ENCODE data around the gene DNER.

DNA sequence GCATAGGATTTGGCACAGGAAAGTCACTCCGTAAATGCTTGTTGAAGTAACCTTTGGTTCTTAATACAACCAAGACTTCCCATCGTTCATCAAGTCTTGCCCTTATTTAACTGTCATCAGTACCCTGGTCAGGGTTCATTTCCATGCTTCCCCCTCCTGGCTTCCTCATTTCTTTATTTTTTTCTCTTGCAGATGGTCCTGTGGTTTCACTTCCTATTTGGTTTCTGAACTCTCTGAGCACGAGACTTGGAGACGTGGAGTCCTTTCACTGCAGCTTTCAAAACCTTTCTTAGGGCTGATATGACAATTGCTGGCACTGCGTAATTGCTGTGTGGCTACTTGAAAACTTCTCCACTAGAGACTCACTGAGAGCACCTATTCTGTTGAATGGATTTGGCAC is 383.4 kb downstream of the DNER start:
- TF ChIP-seq, protein P1, sequence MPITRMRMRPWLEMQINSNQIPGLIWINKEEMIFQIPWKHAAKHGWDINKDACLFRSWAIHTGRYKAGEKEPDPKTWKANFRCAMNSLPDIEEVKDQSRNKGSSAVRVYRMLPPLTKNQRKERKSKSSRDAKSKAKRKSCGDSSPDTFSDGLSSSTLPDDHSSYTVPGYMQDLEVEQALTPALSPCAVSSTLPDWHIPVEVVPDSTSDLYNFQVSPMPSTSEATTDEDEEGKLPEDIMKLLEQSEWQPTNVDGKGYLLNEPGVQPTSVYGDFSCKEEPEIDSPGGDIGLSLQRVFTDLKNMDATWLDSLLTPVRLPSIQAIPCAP (CRISPR knock-in tag; IDR thresholded peaks at IDR 0.05) = no peak
- TF ChIP-seq, protein P2, sequence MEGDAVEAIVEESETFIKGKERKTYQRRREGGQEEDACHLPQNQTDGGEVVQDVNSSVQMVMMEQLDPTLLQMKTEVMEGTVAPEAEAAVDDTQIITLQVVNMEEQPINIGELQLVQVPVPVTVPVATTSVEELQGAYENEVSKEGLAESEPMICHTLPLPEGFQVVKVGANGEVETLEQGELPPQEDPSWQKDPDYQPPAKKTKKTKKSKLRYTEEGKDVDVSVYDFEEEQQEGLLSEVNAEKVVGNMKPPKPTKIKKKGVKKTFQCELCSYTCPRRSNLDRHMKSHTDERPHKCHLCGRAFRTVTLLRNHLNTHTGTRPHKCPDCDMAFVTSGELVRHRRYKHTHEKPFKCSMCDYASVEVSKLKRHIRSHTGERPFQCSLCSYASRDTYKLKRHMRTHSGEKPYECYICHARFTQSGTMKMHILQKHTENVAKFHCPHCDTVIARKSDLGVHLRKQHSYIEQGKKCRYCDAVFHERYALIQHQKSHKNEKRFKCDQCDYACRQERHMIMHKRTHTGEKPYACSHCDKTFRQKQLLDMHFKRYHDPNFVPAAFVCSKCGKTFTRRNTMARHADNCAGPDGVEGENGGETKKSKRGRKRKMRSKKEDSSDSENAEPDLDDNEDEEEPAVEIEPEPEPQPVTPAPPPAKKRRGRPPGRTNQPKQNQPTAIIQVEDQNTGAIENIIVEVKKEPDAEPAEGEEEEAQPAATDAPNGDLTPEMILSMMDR (IDR thresholded peaks at IDR 0.05) = no peak
- TF ChIP-seq, protein P3, sequence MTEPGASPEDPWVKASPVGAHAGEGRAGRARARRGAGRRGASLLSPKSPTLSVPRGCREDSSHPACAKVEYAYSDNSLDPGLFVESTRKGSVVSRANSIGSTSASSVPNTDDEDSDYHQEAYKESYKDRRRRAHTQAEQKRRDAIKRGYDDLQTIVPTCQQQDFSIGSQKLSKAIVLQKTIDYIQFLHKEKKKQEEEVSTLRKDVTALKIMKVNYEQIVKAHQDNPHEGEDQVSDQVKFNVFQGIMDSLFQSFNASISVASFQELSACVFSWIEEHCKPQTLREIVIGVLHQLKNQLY (CRISPR knock-in tag; IDR thresholded peaks at IDR 0.05) = no peak
- TF ChIP-seq ETV6 (CRISPR knock-in tag; IDR thresholded peaks at IDR 0.05) = no peak
- no peak for TF ChIP-seq TEAD4 (CRISPR knock-in tag; IDR thresholded peaks at IDR 0.05)
- TF ChIP-seq NFYB (CRISPR knock-in tag; conservative IDR thresholded peaks at IDR 0.05; ENCODE audit: low read depth) = no peak
- TF ChIP-seq ESRRA (CRISPR knock-in tag; IDR thresholded peaks at IDR 0.05; ENCODE audit: borderline replicate concordance) = no peak
- TF ChIP-seq NR3C1 (CRISPR knock-in tag; conservative IDR thresholded peaks at IDR 0.05; ENCODE audit: low read depth) = no peak
- TF ChIP-seq, protein P4, sequence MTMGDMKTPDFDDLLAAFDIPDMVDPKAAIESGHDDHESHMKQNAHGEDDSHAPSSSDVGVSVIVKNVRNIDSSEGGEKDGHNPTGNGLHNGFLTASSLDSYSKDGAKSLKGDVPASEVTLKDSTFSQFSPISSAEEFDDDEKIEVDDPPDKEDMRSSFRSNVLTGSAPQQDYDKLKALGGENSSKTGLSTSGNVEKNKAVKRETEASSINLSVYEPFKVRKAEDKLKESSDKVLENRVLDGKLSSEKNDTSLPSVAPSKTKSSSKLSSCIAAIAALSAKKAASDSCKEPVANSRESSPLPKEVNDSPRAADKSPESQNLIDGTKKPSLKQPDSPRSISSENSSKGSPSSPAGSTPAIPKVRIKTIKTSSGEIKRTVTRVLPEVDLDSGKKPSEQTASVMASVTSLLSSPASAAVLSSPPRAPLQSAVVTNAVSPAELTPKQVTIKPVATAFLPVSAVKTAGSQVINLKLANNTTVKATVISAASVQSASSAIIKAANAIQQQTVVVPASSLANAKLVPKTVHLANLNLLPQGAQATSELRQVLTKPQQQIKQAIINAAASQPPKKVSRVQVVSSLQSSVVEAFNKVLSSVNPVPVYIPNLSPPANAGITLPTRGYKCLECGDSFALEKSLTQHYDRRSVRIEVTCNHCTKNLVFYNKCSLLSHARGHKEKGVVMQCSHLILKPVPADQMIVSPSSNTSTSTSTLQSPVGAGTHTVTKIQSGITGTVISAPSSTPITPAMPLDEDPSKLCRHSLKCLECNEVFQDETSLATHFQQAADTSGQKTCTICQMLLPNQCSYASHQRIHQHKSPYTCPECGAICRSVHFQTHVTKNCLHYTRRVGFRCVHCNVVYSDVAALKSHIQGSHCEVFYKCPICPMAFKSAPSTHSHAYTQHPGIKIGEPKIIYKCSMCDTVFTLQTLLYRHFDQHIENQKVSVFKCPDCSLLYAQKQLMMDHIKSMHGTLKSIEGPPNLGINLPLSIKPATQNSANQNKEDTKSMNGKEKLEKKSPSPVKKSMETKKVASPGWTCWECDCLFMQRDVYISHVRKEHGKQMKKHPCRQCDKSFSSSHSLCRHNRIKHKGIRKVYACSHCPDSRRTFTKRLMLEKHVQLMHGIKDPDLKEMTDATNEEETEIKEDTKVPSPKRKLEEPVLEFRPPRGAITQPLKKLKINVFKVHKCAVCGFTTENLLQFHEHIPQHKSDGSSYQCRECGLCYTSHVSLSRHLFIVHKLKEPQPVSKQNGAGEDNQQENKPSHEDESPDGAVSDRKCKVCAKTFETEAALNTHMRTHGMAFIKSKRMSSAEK (CRISPR knock-in tag; IDR thresholded peaks at IDR 0.05; ENCODE audit: borderline replicate concordance) = no peak
- TF ChIP-seq ZNF232 (CRISPR knock-in tag; IDR thresholded peaks at IDR 0.05) = no peak
- no peak for TF ChIP-seq KAT7 (CRISPR knock-in tag; IDR thresholded peaks at IDR 0.05; ENCODE audit: borderline replicate concordance)
- no peak for TF ChIP-seq JUN (CRISPR knock-in tag; IDR thresholded peaks at IDR 0.05)
- TF ChIP-seq, protein P5, sequence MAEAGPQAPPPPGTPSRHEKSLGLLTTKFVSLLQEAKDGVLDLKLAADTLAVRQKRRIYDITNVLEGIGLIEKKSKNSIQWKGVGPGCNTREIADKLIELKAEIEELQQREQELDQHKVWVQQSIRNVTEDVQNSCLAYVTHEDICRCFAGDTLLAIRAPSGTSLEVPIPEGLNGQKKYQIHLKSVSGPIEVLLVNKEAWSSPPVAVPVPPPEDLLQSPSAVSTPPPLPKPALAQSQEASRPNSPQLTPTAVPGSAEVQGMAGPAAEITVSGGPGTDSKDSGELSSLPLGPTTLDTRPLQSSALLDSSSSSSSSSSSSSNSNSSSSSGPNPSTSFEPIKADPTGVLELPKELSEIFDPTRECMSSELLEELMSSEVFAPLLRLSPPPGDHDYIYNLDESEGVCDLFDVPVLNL (CRISPR knock-in tag; IDR thresholded peaks at IDR 0.05; ENCODE audit: borderline replicate concordance, low read depth) = no peak

Data from WTC11 (cell line).